SK-N-SH treated with all-trans-retinoic acid at 6 μM for 48 hours (cell line): ENCODE results near the gene JPT1.

ENCODE experiments used
- ATAC-seq: fragments of 200-7000 bp; cut with Tn5 transposase; 3 replicates; pipeline ENCODE4 v1.9.1; 2020; ENCODE audit warnings: mild to moderate bottlenecking, moderate library complexity
- ARNTL ChIP-seq: fragments of 450-650 bp; formaldehyde crosslinking; IDR thresholded peaks from 2 replicates; pipeline ENCODE4 v1.5.0; 2020; ENCODE audit warnings: low read depth, mild to moderate bottlenecking, moderate library complexity, borderline replicate concordance
- BACH2 ChIP-seq: fragments of 250-450 bp; sonication (Bioruptor Pico); IDR thresholded peaks from 2 replicates; pipeline ENCODE4 v1.9.0; 2021; ENCODE audit warnings: mild to moderate bottlenecking, borderline replicate concordance
- ESRRG ChIP-seq: fragments of 250-450 bp; sonication (Bioruptor Pico); IDR thresholded peaks from 2 replicates; pipeline ENCODE4 v1.6.1; 2021; ENCODE audit warnings: mild to moderate bottlenecking
- OSR1 ChIP-seq: fragments of 250-450 bp; sonication (Bioruptor Pico); IDR thresholded peaks from 2 replicates; pipeline ENCODE4 v1.8.0; 2022; ENCODE audit warnings: moderate library complexity, mild to moderate bottlenecking, inconsistent platforms
- PPARA ChIP-seq: fragments of 250-450 bp; sonication (Bioruptor Pico); IDR thresholded peaks from 2 replicates; pipeline ENCODE4 v1.5.0; 2020; ENCODE audit warnings: mild to moderate bottlenecking, borderline replicate concordance
- RARB ChIP-seq: fragments of 250-450 bp; sonication (Bioruptor Pico); IDR thresholded peaks from 2 replicates; pipeline ENCODE4 v1.8.0; 2021; ENCODE audit warnings: mild to moderate bottlenecking, moderate library complexity
- SNAI2 ChIP-seq: fragments of 250-450 bp; sonication (Bioruptor Pico); IDR thresholded peaks from 2 replicates; pipeline ENCODE4 v1.5.0; 2020; ENCODE audit warnings: mild to moderate bottlenecking, moderate library complexity
- TCF4 ChIP-seq: fragments of 250-450 bp; sonication (Bioruptor Pico); IDR thresholded peaks from 2 replicates; pipeline ENCODE4 v1.8.0; 2021; ENCODE audit warnings: mild to moderate bottlenecking, moderate library complexity, borderline replicate concordance
- TOX ChIP-seq: fragments of 250-450 bp; sonication (Bioruptor Pico); IDR thresholded peaks from 2 replicates; pipeline ENCODE4 v1.8.0; 2021; ENCODE audit warnings: mild to moderate bottlenecking, moderate library complexity, borderline replicate concordance
- ZFP3 ChIP-seq: fragments of 250-450 bp; sonication (Bioruptor Pico); IDR thresholded peaks from 2 replicates; pipeline ENCODE4 v1.5.0; 2020; ENCODE audit warnings: mild to moderate bottlenecking, moderate library complexity
- ZFP30 ChIP-seq: fragments of 450-650 bp; formaldehyde crosslinking; IDR thresholded peaks from 2 replicates; pipeline ENCODE4 v1.5.0; 2022; ENCODE audit warnings: mild to moderate bottlenecking, moderate library complexity
- ZNF70 ChIP-seq: fragments of 450-650 bp; formaldehyde crosslinking; IDR thresholded peaks from 2 replicates; pipeline ENCODE4 v1.5.0; 2020; ENCODE audit warnings: mild to moderate bottlenecking, moderate library complexity
- ZNF8 ChIP-seq: fragments of 450-650 bp; formaldehyde crosslinking; IDR thresholded peaks from 2 replicates; pipeline ENCODE4 v1.5.0; 2020; ENCODE audit warnings: mild to moderate bottlenecking, moderate library complexity
- TF ChIP-seq, protein P1 (sequence below): fragments of 250-450 bp; sonication (Bioruptor Pico); IDR thresholded peaks from 2 replicates; pipeline ENCODE4 v1.5.1; 2020; ENCODE audit warnings: low read depth, mild to moderate bottlenecking, moderate library complexity
- TF ChIP-seq, protein P2 (sequence below): fragments of 250-450 bp; sonication (Bioruptor Pico); IDR thresholded peaks from 2 replicates; pipeline ENCODE4 v1.8.0; 2021; ENCODE audit warnings: low read depth, mild to moderate bottlenecking, moderate library complexity, borderline replicate concordance
- TF ChIP-seq, protein P3 (sequence below): fragments of 250-450 bp; sonication (Bioruptor Pico); IDR thresholded peaks from 2 replicates; pipeline ENCODE4 v1.8.0; 2020; ENCODE audit warnings: mild to moderate bottlenecking, moderate library complexity, borderline replicate concordance
- TF ChIP-seq, protein P4 (sequence below): fragments of 250-450 bp; sonication (Bioruptor Pico); IDR thresholded peaks from 2 replicates; pipeline ENCODE4 v1.5.0; 2020; ENCODE audit warnings: mild to moderate bottlenecking, moderate library complexity

JPT1 gene

DNA sequence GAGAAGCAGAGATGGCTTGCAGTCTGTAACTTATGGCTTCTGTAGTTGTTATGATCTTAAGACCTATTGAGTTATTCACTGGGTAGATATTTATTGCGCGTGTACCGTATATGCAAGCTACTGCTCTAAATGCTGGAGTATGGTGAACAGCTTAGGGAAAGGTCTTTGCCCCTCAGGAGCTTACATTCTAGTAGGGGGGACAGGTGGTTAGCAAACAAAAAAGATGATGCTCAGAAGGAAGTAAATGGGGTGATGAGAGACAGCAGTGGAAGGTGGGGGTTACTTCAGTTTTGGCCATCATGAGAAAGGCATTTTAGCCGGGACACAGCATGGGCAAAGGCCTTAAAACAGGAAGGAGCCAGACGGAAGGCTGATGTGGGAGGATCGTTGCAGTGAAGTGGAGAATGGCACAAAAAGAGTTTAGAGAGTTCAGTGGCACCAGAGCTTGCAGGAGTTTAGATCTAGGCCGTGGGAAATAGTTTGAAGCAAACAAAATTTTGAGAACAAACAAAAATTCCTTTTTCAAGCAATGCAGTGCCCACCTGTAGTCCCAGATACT is 42.5 kb downstream of the JPT1 start (continued):
- TF ChIP-seq, protein P1, sequence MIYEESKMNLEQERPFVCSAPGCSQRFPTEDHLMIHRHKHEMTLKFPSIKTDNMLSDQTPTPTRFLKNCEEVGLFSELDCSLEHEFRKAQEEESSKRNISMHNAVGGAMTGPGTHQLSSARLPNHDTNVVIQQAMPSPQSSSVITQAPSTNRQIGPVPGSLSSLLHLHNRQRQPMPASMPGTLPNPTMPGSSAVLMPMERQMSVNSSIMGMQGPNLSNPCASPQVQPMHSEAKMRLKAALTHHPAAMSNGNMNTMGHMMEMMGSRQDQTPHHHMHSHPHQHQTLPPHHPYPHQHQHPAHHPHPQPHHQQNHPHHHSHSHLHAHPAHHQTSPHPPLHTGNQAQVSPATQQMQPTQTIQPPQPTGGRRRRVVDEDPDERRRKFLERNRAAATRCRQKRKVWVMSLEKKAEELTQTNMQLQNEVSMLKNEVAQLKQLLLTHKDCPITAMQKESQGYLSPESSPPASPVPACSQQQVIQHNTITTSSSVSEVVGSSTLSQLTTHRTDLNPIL (CRISPR knock-in tag), result no peak
- TF ChIP-seq ZFP3 (CRISPR knock-in tag), result no peak

DNA sequence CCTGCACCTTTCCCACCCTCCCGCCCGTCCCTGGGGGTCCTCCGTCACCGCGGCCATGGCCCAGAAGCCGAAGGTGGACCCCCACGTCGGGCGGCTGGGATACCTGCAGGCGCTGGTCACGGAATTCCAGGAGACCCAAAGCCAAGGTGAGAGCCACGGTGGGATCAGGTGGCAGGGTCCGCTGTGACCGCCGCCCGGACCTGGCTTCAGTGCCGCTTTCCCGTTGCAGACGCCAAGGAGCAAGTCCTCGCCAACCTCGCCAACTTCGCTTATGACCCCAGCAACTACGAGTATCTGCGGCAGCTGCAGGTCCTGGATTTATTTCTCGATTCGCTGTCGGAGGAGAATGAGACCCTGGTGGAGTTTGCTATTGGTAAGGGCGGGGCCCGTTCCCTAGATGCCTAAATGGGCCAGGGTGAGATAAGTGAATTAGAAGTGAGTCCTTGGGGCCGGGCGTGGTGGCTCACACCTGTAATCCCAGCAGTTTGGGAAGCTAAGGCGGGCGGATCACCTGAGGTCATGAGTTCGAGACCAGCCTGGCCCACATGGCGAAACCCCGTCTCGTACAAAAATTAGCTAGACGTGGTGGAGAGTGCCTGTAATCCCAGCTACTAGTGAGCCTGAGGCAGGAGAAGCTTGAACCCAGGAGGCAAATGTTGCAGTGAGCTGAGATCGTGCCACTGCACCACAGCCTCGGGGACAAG is 43.9 kb downstream of the JPT1 start:
- peak; percentile 18 for ATAC-seq
- TF ChIP-seq ESRRG, result no peak
- no peak for TF ChIP-seq ZFP30 (CRISPR knock-in tag)
- no peak for TF ChIP-seq PPARA (CRISPR knock-in tag)
- no peak for TF ChIP-seq ZNF8 (CRISPR knock-in tag)
- TF ChIP-seq TOX, result no peak
- TF ChIP-seq ARNTL (CRISPR knock-in tag), result no peak
- TF ChIP-seq, protein P2, sequence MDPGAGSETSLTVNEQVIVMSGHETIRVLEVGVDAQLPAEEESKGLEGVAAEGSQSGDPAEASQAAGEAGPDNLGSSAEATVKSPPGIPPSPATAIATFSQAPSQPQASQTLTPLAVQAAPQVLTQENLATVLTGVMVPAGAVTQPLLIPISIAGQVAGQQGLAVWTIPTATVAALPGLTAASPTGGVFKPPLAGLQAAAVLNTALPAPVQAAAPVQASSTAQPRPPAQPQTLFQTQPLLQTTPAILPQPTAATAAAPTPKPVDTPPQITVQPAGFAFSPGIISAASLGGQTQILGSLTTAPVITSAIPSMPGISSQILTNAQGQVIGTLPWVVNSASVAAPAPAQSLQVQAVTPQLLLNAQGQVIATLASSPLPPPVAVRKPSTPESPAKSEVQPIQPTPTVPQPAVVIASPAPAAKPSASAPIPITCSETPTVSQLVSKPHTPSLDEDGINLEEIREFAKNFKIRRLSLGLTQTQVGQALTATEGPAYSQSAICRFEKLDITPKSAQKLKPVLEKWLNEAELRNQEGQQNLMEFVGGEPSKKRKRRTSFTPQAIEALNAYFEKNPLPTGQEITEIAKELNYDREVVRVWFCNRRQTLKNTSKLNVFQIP (CRISPR knock-in tag), result no peak
- TF ChIP-seq ZNF70, result no peak
- TF ChIP-seq, protein P3, sequence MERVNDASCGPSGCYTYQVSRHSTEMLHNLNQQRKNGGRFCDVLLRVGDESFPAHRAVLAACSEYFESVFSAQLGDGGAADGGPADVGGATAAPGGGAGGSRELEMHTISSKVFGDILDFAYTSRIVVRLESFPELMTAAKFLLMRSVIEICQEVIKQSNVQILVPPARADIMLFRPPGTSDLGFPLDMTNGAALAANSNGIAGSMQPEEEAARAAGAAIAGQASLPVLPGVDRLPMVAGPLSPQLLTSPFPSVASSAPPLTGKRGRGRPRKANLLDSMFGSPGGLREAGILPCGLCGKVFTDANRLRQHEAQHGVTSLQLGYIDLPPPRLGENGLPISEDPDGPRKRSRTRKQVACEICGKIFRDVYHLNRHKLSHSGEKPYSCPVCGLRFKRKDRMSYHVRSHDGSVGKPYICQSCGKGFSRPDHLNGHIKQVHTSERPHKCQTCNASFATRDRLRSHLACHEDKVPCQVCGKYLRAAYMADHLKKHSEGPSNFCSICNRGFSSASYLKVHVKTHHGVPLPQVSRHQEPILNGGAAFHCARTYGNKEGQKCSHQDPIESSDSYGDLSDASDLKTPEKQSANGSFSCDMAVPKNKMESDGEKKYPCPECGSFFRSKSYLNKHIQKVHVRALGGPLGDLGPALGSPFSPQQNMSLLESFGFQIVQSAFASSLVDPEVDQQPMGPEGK, result no peak
- TF ChIP-seq RARB, result no peak
- TF ChIP-seq BACH2 (CRISPR knock-in tag), result no peak
- TF ChIP-seq OSR1 (CRISPR knock-in tag), result no peak
- no peak for TF ChIP-seq SNAI2 (CRISPR knock-in tag)

DNA sequence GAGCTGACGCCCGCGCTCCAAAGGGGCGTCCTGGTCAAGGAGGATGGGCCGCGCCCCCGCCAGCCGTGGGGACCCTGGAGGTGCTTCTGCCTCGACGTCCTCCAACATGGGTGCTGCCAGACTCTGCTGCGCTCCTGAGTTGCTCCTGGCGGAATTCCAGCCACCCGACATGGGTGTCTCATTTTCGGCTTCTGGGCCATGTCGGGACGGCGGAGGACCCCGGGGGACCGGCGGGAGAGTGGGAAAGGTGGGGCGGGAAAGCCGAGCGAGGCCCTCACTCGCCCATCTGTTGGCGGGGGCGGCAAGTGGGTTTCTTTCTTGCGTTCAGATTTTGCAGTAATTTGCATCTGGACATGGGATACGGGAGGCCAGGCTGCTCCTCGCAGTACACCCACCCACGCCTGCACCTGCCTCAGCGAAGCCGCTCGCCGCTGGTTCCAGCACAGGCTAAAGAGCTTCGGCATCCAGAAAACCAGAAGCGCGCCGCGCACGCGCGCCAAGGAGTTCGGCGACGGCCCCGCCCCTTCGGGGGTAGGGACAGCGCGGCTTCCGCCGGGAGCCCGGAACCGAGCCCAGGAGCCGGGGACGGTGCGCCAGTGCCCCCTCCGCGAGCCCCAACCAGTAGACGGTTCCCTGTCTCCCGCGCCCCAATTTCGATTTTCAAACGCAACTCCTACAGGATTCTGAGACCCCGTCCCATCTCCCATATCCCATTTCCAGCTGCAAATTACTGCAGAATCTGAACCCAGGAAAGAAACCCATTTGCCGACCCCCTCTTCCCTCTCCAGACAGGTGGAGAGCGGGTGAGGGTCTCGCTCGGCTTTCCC is 44.7 kb downstream of the JPT1 start, which contains the start of gene ARMC7:
TSS of gene ARMC7 (plus strand) at position 563 of the 827 bp plus-strand sequence. CDS start 320 bp downstream, outside the sequence.
- ATAC-seq, result peak; percentile 83
- TF ChIP-seq, protein P4, sequence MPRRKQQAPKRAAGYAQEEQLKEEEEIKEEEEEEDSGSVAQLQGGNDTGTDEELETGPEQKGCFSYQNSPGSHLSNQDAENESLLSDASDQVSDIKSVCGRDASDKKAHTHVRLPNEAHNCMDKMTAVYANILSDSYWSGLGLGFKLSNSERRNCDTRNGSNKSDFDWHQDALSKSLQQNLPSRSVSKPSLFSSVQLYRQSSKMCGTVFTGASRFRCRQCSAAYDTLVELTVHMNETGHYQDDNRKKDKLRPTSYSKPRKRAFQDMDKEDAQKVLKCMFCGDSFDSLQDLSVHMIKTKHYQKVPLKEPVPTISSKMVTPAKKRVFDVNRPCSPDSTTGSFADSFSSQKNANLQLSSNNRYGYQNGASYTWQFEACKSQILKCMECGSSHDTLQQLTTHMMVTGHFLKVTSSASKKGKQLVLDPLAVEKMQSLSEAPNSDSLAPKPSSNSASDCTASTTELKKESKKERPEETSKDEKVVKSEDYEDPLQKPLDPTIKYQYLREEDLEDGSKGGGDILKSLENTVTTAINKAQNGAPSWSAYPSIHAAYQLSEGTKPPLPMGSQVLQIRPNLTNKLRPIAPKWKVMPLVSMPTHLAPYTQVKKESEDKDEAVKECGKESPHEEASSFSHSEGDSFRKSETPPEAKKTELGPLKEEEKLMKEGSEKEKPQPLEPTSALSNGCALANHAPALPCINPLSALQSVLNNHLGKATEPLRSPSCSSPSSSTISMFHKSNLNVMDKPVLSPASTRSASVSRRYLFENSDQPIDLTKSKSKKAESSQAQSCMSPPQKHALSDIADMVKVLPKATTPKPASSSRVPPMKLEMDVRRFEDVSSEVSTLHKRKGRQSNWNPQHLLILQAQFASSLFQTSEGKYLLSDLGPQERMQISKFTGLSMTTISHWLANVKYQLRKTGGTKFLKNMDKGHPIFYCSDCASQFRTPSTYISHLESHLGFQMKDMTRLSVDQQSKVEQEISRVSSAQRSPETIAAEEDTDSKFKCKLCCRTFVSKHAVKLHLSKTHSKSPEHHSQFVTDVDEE (CRISPR knock-in tag), result no peak
- TF ChIP-seq ZNF70 (no peak), TCF4 (CRISPR knock-in tag) (no peak), SNAI2 (CRISPR knock-in tag) (0 out of 2 replicates have a peak, but pooled peaks have one; percentile 41)

DNA sequence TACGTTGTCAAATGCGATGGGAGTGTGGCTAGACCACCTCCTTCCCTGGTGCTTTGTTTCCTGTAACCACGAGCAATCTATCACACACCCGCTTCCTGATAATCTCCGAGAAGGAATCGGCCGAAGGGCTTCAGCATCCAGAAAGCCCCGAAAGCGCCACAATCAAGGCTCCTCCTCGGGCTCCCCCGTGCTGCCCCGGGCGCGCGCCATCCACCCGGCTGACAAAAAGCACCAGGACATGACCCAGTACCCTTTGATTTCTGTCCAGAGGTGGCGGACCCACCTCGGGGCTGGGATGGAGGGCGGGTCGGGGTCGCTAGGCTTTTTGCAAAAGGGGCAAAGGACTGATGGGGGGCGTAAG is 45.3 kb downstream of the JPT1 start:
- no peak for ATAC-seq
- TF ChIP-seq BACH2 (CRISPR knock-in tag) (no peak), ZNF70 (no peak)

DNA sequence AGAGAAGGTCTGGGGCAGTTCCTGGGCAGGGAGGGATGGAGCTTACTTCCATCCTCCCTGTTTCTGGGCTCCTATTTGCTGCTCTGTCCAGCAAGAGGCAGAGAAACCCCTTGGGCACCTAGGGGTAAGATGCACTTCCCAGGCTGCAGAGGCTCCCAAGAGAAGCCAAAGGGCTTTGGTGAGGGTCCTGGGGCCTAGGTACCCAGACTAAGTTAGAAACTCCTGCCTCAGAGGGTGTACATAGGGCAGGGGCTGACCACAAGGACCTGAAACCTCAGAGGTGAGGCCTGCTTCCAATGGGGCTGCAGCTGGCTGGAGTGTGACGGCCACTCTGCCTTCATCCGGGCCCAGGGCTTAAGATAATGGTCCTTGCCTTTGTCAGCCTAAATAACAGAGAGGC is 46.1 kb downstream of the JPT1 start:
- no peak for TF ChIP-seq TCF4 (CRISPR knock-in tag)
- no peak for ATAC-seq
